Neutrophil (primary cell): ENCODE data around the gene ATG5.

Experiments
- H3K27ac ChIP-seq: fragments of 200-600 bp; sonication (generic); 2 replicates; pipeline ENCODE4 v1.5.1; 2016; ENCODE audit warnings: mild to moderate bottlenecking, moderate library complexity
- H3K27me3 ChIP-seq: fragments of 200-600 bp; sonication (generic); 2 replicates; pipeline ENCODE4 v1.6.0; 2016; ENCODE audit warnings: mild to moderate bottlenecking
- H3K36me3 ChIP-seq: fragments of 200-600 bp; sonication (generic); 2 replicates; pipeline ENCODE4 v1.5.1; 2017
- H3K4me1 ChIP-seq, 2 experiments: fragments of 200-600 bp in 1 of 2; sonication (generic) in 1 of 2; 1 replicate in 1 of 2; 2 replicates in 1 of 2; pipeline versions ENCODE4 v1.5.1 to v1.6.1; 2013 to 2016; ENCODE audit warnings: low read depth in 1 of 2, low read length in 1 of 2, mild to moderate bottlenecking in 1 of 2, moderate library complexity in 1 of 2; ENCODE audit not compliant: control insufficient read depth in 1 of 2, insufficient read depth in 1 of 2
- H3K4me3 ChIP-seq, 2 experiments: fragments of 200-600 bp in 1 of 2; sonication (generic) in 1 of 2; 1 replicate in 1 of 2; 2 replicates in 1 of 2; pipeline ENCODE4 v1.5.1; 2013 to 2016; ENCODE audit warnings: low read depth in 1 of 2, low read length in 1 of 2, mild to moderate bottlenecking in 1 of 2, moderate library complexity in 1 of 2
- H3K9me3 ChIP-seq: fragments of 200-600 bp; sonication (generic); 2 replicates; pipeline ENCODE4 v1.5.1; 2016
- TF ChIP-seq, protein P1 (sequence below): fragments of 200-600 bp; sonication (generic); IDR thresholded peaks from 2 replicates; pipeline ENCODE4 v1.5.1; 2016; ENCODE audit warnings: antibody characterized with exemption

Gene ATG5

DNA sequence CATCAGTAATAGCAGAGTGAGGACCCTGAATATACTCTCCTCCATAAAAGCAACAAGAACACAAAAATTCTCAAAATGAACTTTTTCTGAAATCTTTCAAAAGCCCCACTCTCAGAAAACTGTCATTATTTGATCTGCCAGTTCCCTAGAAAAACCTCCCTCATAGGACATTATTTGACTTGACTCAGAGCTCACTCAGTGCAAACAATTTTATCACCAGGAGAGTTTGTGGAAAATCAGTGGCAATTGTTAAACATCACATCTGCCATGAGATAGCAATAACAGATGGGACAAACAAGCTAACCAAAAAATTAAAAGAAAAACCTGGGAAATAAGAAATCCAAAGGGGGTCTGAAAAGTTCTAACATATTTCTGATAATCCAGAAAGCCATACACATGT lies 100.0 kb downstream of the ATG5 start:
- Histone ChIP-seq H3K9me3 (no peaks in the 10 kb centered on the region), H3K27ac (no peak overlapping the region), H3K4me1 (peaks cover 0 to 3% of the 10 kb centered on the region in 2 experiments), H3K36me3 (no peaks in the 10 kb centered on the region), H3K27me3 (no peaks in the 10 kb centered on the region), H3K4me3 (no peak overlapping the region)
- TF ChIP-seq, protein P1, sequence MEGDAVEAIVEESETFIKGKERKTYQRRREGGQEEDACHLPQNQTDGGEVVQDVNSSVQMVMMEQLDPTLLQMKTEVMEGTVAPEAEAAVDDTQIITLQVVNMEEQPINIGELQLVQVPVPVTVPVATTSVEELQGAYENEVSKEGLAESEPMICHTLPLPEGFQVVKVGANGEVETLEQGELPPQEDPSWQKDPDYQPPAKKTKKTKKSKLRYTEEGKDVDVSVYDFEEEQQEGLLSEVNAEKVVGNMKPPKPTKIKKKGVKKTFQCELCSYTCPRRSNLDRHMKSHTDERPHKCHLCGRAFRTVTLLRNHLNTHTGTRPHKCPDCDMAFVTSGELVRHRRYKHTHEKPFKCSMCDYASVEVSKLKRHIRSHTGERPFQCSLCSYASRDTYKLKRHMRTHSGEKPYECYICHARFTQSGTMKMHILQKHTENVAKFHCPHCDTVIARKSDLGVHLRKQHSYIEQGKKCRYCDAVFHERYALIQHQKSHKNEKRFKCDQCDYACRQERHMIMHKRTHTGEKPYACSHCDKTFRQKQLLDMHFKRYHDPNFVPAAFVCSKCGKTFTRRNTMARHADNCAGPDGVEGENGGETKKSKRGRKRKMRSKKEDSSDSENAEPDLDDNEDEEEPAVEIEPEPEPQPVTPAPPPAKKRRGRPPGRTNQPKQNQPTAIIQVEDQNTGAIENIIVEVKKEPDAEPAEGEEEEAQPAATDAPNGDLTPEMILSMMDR: no peak

DNA sequence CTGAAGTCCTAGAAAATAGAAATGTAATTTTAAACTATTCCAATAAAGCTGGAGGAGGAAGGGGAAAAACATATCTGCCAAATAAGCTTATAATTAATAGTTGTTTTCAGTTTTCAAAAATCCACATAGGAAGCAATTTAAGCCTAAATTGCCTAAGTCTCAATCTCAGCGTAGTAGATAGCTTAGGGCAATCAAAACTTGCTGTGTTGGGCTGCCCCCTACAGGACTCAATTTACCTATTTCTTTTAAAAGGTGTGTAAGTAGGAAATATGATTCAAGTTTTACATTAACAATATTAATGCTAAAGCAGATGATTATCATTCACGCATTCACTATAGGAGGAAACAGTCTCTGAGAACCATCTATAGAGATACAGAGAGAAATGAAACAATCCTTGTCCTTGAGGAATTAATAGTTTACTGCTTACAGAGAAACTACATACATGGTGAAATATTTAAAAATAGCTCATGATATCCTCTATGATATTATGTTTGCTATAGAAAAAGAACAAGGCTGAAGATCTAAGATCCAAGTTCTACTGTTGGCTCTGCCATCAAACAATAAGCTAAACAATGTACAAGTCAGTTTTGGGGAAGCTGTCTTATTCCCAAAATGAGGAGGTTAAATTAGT lies 102.1 kb downstream of the ATG5 start:
- Histone ChIP-seq H3K27me3 (no peaks in the 10 kb centered on the region), H3K27ac (no peak overlapping the region), H3K36me3 (no peaks in the 10 kb centered on the region), H3K9me3 (no peaks in the 10 kb centered on the region), H3K4me1 (peaks cover 0 to 3% of the 10 kb centered on the region in 2 experiments), H3K4me3 (no peak overlapping the region)
- TF ChIP-seq, protein P1: peak; percentile 59

DNA sequence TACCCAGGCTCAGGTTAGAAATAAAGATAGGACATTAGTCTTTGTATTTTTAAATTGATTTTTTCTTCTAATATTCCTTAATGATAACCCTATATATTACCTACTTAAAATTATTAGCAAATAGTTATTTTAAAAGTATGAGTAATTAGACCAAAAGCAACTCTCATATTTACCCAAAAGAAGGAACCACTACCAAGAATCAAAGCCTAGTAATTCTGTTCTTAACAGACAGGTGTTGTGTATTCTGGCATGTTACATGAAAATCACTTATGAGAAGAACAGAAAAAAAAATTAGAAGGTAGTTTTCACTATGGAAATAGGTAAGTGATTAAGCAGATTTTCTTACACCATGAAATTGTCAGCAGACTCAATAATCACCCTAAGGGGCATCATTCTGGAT lies 105.1 kb downstream of the ATG5 start:
- Histone ChIP-seq H3K27ac (no peak overlapping the region), H3K27me3 (no peaks in the 10 kb centered on the region), H3K4me3 (no peak overlapping the region), H3K4me1 (peaks cover 0 to 4% of the 10 kb centered on the region in 2 experiments), H3K9me3 (no peaks in the 10 kb centered on the region), H3K36me3 (no peaks in the 10 kb centered on the region)
- TF ChIP-seq, protein P1: no peak

DNA sequence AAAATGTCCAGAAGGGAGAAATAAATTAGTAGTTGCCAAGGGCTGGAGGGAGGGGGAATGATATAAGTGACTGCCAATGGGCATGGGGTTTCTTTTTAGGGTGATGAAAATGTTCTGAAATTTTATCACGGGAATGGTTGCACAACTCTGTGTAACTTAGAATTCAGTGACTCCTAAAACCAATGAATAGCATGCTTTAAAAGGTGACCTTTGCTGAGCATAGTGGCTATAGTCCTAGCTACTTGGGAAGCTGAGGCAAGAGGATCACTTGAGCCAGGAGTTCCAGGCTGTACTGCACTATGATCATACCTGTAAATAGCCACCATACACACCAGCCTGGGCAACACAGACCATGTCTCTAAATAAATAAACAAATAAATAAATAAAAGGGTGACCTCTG lies 109.0 kb downstream of the ATG5 start:
- Histone ChIP-seq H3K36me3 (no peaks in the 10 kb centered on the region), H3K27me3 (no peaks in the 10 kb centered on the region), H3K9me3 (no peaks in the 10 kb centered on the region), H3K4me3 (no peak overlapping the region), H3K27ac (no peak overlapping the region), H3K4me1 (peaks cover 3 to 13% of the 10 kb centered on the region in 2 experiments)
- TF ChIP-seq, protein P1: no peak

DNA sequence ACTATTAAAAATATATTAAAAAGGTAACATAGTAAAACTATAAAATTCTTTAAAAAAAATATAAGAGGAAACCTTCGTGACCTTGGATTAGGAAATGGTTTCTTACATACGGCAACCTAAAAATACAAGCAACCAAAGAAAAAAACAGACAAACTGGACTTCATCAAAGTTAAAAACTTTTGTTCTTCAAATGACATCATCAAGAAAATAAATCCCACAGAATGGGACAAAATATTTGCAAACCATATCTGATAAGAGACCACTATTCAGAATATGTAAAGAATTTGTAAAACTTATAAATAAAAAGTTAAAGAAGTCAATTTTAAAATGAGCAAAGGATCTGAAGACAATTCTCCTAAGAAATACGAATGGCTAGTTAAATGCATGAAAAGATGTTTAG lies 110.0 kb downstream of the ATG5 start:
- Histone ChIP-seq H3K27me3 (no peaks in the 10 kb centered on the region), H3K36me3 (no peaks in the 10 kb centered on the region), H3K9me3 (no peaks in the 10 kb centered on the region), H3K4me1 (peaks cover 3 to 13% of the 10 kb centered on the region in 2 experiments), H3K4me3 (no peak overlapping the region), H3K27ac (no peak overlapping the region)
- TF ChIP-seq, protein P1: no peak

DNA sequence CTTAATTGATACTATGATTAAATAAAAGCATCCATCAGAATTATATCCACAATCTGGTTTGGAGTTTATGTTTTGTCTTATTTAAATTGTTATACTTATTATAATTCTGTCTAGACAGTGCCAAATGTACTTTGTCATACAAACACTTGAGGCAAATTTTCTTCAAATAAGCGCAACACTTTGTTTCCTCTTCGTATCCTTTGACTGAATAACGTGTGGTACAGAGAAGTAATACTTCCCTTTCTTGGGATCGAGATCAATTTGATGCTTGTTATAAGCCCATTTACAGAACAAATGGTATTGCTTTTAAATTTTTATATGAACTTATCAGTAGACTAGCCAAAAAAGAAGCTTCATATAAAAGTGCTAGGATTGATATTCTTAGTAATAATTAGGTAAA lies 111.0 kb downstream of the ATG5 start:
- TF ChIP-seq, protein P1: no peak
- H3K36me3 ChIP-seq: no peaks in the 10 kb centered on the region
- H3K27ac ChIP-seq: no peak overlapping the region
- no peaks in the 10 kb centered on the region for H3K27me3 ChIP-seq
- H3K4me1 ChIP-seq: peaks cover 3 to 13% of the 10 kb centered on the region in 2 experiments
- H3K4me3 ChIP-seq: no peak overlapping the region
- H3K9me3 ChIP-seq: no peaks in the 10 kb centered on the region
